LNCaP clone FGC (cell line): ENCODE data around the gene TBATA.

Experiments used
- DNase-seq: peaks from one replicate; pipeline ENCODE4 v3.0.0-alpha.2; 2011; ENCODE audit warnings: low read depth
- H3K4me3 ChIP-seq: 2 replicates; pipeline ENCODE4 v1.5.1; 2011; ENCODE audit warnings: mild to moderate bottlenecking, low read depth, low read length, control low read depth
- TF ChIP-seq, protein P1 (sequence below): IDR thresholded peaks from 2 replicates; pipeline ENCODE4 v1.5.1; 2012; ENCODE audit warnings: mild to moderate bottlenecking; ENCODE audit not compliant: control insufficient read depth, insufficient read depth; ENCODE audit errors: extremely low read depth

The TBATA gene

GRCh38 chr10:70779511-70780369, 5.4 kb downstream of the TBATA start:
- no peak overlapping the region for H3K4me3 ChIP-seq
- TF ChIP-seq, protein P1, sequence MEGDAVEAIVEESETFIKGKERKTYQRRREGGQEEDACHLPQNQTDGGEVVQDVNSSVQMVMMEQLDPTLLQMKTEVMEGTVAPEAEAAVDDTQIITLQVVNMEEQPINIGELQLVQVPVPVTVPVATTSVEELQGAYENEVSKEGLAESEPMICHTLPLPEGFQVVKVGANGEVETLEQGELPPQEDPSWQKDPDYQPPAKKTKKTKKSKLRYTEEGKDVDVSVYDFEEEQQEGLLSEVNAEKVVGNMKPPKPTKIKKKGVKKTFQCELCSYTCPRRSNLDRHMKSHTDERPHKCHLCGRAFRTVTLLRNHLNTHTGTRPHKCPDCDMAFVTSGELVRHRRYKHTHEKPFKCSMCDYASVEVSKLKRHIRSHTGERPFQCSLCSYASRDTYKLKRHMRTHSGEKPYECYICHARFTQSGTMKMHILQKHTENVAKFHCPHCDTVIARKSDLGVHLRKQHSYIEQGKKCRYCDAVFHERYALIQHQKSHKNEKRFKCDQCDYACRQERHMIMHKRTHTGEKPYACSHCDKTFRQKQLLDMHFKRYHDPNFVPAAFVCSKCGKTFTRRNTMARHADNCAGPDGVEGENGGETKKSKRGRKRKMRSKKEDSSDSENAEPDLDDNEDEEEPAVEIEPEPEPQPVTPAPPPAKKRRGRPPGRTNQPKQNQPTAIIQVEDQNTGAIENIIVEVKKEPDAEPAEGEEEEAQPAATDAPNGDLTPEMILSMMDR, result no peak
- no peak for DNase-seq

- TF ChIP-seq, protein P1, result no peak
- no peak for DNase-seq
- no peak overlapping the region for H3K4me3 ChIP-seq
These were observed 6.1 kb downstream of the TBATA start for GRCh38 chr10:70779088-70779487.

GRCh38 chr10:70778267-70778924, 6.8 kb downstream of the TBATA start:
- no peak for DNase-seq
- H3K4me3 ChIP-seq, result no peak overlapping the region
- TF ChIP-seq, protein P1, result no peak

DNA sequence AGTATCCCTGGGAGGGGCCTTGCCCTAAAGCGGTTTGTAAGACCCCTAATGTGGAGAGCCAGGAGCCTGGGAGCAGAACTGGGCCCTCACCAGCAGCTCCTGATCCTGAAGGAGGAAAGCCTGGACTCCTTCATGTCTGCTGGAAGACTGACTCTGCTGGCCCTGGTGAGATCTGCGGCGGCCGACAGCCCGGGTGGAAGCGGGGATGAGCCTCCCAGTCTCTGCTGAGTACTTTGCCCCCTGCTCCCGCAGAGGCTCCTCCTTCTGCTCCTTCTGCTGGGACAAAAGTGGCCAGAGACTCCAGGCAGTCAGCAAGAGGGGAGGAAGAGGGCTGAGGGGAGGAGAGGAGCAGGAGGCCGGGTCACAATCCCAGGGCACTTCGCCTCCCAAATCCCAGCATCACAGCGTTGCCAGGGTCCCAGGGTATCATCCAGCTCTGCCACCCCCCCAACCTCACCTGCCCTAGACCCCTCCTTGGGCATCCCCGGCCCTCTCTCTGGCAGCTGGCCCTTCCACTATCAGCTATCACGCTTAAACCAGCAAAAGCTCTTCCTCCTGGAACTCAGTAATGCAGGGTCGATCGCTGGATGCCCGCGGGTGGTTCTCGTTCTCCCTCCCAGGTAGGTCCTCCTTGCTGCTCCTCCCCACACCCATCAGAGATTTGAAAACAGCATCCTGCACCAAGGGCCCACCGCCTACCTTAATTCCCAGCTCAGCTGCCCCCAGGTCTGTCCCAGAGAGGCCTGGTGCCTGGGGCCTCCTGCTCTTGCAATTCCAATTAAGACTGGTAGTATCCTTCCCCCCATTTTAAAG, 7.9 kb downstream of the TBATA start:
- TF ChIP-seq, protein P1, result no peak
- no peak overlapping the region for H3K4me3 ChIP-seq
- no peak for DNase-seq

DNA sequence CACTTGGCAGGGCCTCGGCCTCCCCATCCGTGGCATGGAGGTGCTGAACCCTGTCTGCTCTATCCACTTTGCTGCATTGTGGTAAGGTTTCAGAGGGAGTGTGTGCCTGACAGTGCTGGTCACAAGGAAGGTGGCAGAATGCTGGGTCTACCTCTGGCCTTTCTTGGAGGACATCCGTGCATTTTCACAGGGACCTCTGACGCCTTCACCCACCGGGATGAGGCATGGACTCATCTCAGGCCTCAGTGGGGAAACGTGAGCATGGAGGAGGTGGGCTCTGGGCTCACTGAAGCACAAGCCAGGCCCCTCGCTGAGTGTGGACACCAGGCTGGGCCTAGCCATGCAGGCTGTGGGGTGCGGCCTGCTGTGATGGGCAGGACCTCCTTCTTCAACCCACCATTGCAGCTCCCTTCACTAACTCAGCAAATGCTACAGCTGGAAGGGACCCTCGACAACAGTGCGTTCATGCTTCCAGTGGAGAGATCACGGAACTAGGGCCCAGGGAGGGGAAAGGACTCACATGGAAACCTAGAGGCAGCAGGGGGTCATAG, 8.6 kb downstream of the TBATA start:
- TF ChIP-seq, protein P1, result no peak

DNA sequence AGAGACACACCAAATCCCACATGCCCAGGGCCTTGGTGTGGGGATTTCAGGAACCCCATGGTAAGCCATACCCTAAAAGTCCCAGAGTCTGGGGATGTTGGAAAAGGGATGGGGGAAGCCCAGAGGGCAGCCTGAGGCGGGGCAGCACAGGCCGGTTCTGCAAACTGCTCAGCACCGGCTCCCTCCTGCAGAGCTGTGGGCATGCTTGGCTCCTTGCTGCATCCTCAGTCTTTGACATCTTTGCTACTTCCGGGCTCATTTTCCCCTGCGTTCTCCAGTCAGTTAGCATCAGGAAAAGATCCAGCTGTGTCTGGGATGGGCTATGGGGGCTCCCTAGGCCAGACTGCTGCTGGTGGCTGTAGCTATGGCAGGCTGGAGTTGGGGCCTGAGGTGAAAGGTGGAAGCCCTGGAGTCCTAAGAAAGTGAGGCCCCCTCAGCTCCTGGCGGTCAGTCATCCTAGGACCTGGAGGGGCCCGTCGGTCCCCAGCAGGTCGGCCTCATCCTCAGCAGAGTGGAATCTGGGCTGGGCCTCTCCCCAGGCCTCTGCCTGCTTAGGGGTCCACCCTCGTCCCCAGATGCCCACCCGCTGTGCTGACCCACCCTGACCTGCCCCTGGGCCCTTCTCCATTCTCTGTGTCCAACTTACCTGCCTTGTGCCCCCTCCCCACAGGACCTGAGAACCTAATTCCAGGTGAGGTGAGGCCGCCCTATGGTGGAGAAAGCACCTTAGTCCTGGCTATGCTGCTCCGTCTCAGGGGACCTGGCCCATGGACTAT, 9.3 kb downstream of the TBATA start:
- DNase-seq, result no peak
- TF ChIP-seq, protein P1, result no peak
- no peak overlapping the region for H3K4me3 ChIP-seq

More for the DNA sequence above, 8.6 kb downstream of the TBATA start:
- no peak for DNase-seq
- H3K4me3 ChIP-seq, result no peak overlapping the region
